ENCODE results near the gene TMEM200B.

DNA sequence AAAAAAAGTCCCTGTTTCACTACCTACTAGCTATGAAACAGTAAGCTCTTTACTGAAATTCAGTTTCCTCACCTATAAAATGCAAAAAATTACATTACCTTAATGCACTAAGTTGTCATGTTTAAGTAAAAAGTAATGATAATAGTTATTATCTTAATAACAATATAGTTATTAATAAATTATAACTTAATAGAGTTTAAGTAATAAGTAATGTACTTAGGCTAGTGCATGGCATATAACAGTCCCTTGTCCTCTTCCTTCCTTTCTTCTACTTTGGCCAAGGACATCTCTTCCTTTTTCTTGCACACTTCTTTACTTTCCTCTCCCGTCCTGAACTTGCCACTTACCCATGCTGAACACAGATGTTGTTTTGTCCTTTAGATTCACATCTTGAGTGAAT lies 9.0 kb downstream of the TMEM200B start:
- TF ChIP-seq, protein P1, sequence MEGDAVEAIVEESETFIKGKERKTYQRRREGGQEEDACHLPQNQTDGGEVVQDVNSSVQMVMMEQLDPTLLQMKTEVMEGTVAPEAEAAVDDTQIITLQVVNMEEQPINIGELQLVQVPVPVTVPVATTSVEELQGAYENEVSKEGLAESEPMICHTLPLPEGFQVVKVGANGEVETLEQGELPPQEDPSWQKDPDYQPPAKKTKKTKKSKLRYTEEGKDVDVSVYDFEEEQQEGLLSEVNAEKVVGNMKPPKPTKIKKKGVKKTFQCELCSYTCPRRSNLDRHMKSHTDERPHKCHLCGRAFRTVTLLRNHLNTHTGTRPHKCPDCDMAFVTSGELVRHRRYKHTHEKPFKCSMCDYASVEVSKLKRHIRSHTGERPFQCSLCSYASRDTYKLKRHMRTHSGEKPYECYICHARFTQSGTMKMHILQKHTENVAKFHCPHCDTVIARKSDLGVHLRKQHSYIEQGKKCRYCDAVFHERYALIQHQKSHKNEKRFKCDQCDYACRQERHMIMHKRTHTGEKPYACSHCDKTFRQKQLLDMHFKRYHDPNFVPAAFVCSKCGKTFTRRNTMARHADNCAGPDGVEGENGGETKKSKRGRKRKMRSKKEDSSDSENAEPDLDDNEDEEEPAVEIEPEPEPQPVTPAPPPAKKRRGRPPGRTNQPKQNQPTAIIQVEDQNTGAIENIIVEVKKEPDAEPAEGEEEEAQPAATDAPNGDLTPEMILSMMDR (conservative IDR thresholded peaks at IDR 0.05 in 1 of 2, IDR thresholded peaks at IDR 0.05 in 1 of 2; ENCODE audit: low read depth in 1 of 2, low read length in 2 of 2) = no peak
- no peak for TF ChIP-seq EZH2 (IDR thresholded peaks at IDR 0.05; ENCODE audit: low read length, missing control alignments)

Measured in fibroblast of lung (primary cell).